Kidney (tissue), 14 donors: Measurements from ENCODE around the gene LRCOL1. TPM values are rescaled to one million over a fixed set of nuclear protein-coding genes. Genes with fewer than 3 reads are reported as not detected.
A peak's percentile ranks its signal among the peaks of the same experiment; 100 is the strongest.

Experiments used
- DNase-seq, 5 donors: peaks; one replicate each; pipeline ENCODE4 v3.0.0-alpha.2; 2013 to 2020
- FAIRE-seq: peaks from 2 replicates; lab custom pipeline; 2012; peaks lifted over from hg19 to GRCh38; lab: Jason Lieb, UNC
- H3K27ac ChIP-seq, 2 donors: one replicate each; pipeline ENCODE4 v1.7.0; 2013; ENCODE audit warnings: low read depth in 2 of 2, low read length in 2 of 2, inconsistent platforms in 1 of 2
- H3K27me3 ChIP-seq: one replicate; pipeline ENCODE4 v1.7.1; 2013; ENCODE audit warnings: low read length, inconsistent platforms; ENCODE audit not compliant: control insufficient read depth, insufficient read depth
- H3K36me3 ChIP-seq, 3 donors: one replicate each; pipeline versions ENCODE4 v1.7.0 to v1.7.1; 2013; ENCODE audit warnings: low read length in 3 of 3, control low read depth in 1 of 3, inconsistent platforms in 1 of 3; ENCODE audit not compliant: insufficient read depth in 3 of 3, control insufficient read depth in 2 of 3
- H3K4me1 ChIP-seq, 3 donors: one replicate each; pipeline versions ENCODE4 v1.7.0 to v1.7.1; 2013; ENCODE audit warnings: low read length in 3 of 3, inconsistent platforms in 1 of 3, low read depth in 1 of 3; ENCODE audit not compliant: control insufficient read depth in 2 of 3, insufficient read depth in 2 of 3
- H3K4me3 ChIP-seq, 3 donors: one replicate each; pipeline versions ENCODE4 v1.7.0 to v1.8.1; 2013; ENCODE audit warnings: low read length in 3 of 3, control low read depth in 1 of 3, inconsistent platforms in 1 of 3
- H3K9ac ChIP-seq, 3 donors: one replicate each; pipeline versions ENCODE4 v1.7.0 to v1.7.1; 2013; ENCODE audit warnings: low read length in 3 of 3, control low read depth in 1 of 3, inconsistent platforms in 1 of 3
- H3K9me3 ChIP-seq, 3 donors: one replicate each; pipeline versions ENCODE4 v1.7.0 to v1.7.1; 2013; ENCODE audit warnings: low read length in 3 of 3, control low read depth in 1 of 3, inconsistent platforms in 1 of 3; ENCODE audit not compliant: control insufficient read depth in 2 of 3, insufficient read depth in 1 of 3
- intact Hi-C: fragments of 100-400 bp; cut with DNase I; formaldehyde crosslinking; loops from one replicate; pipeline ENCODE4 v1.11.1; 2022
- polyA plus RNA-seq: library from polyadenylated mRNA; stranded (reverse); fragments of 350-450 nt; fragmentation: Illumina TruSeq; extraction: RNeasy Lipid Tissue Mini Kit (QIAGEN cat#74804); gene quantifications from one replicate; pipeline ENCODE4 v1.2.3, GENCODE V29; 2014; ENCODE audit warnings: low read depth, low replicate concordance; ENCODE audit not compliant: insufficient read depth
- total RNA-seq: library from RNA; stranded (reverse); fragmentation: NEBNext Ultra II Directional; extraction: Animal tissue kit (Norgen Biotek cat#: 25700); gene quantifications from one replicate; pipeline ENCODE4 v1.2.1, GENCODE V29; 2021
- TF ChIP-seq, protein P1 (sequence below): IDR thresholded peaks from 3 replicates; pipeline ENCODE4 v1.5.1; 2012; ENCODE audit warnings: mild to moderate bottlenecking, moderate library complexity, borderline replicate concordance; ENCODE audit not compliant: insufficient read depth; ENCODE audit errors: extremely low read depth
- donor health status: control.
- donor health status: control.
- donor health status: control.
- donor health status: control.
- donor health status: control.
- donor health status: DM: yes; HTN: yes; CAD: no.
- donor health status: Normal renal cell carcinoma (clear cell type).

Gene LRCOL1
- total and polyA plus RNA-seq, 2 donors from 2014 or later, result 1.0 to 1.8 TPM

- DNase-seq (peak in 2 of 5 donors; percentile 40 to 48), FAIRE-seq (no peak)
- H3K9me3 ChIP-seq, result no peaks in the 10 kb centered on the region
- intact Hi-C loops, result no loop called here
- H3K4me3 ChIP-seq, result no peak overlapping the region
- TF ChIP-seq, protein P1, sequence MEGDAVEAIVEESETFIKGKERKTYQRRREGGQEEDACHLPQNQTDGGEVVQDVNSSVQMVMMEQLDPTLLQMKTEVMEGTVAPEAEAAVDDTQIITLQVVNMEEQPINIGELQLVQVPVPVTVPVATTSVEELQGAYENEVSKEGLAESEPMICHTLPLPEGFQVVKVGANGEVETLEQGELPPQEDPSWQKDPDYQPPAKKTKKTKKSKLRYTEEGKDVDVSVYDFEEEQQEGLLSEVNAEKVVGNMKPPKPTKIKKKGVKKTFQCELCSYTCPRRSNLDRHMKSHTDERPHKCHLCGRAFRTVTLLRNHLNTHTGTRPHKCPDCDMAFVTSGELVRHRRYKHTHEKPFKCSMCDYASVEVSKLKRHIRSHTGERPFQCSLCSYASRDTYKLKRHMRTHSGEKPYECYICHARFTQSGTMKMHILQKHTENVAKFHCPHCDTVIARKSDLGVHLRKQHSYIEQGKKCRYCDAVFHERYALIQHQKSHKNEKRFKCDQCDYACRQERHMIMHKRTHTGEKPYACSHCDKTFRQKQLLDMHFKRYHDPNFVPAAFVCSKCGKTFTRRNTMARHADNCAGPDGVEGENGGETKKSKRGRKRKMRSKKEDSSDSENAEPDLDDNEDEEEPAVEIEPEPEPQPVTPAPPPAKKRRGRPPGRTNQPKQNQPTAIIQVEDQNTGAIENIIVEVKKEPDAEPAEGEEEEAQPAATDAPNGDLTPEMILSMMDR, result no peak
- H3K27me3 ChIP-seq, result no peaks in the 10 kb centered on the region
- H3K27ac ChIP-seq, result no peak overlapping the region
- no peaks in the 10 kb centered on the region for H3K36me3 ChIP-seq
- no peak overlapping the region for H3K9ac ChIP-seq
- H3K4me1 ChIP-seq, result peaks cover 0 to 21% (median 0%) of the 10 kb centered on the region in 3 donors
These were observed 4.5 kb downstream of the LRCOL1 start for GRCh38 chr12:132605892-132606291.

- FAIRE-seq, result no peak
- DNase-seq, result peak in 2 of 5 donors; percentile 45 to 46
- Histone ChIP-seq H3K27me3 (no peaks in the 10 kb centered on the region), H3K9ac (no peak overlapping the region), H3K4me3 (no peak overlapping the region), H3K36me3 (no peaks in the 10 kb centered on the region), H3K27ac (no peak overlapping the region), H3K4me1 (peaks cover 0 to 28% (median 0%) of the 10 kb centered on the region in 3 donors), H3K9me3 (no peaks in the 10 kb centered on the region)
- TF ChIP-seq, protein P1, result no peak
- intact Hi-C loops, result no loop called here
These were observed 5.5 kb downstream of the LRCOL1 start for GRCh38 chr12:132604668-132605441.

DNA sequence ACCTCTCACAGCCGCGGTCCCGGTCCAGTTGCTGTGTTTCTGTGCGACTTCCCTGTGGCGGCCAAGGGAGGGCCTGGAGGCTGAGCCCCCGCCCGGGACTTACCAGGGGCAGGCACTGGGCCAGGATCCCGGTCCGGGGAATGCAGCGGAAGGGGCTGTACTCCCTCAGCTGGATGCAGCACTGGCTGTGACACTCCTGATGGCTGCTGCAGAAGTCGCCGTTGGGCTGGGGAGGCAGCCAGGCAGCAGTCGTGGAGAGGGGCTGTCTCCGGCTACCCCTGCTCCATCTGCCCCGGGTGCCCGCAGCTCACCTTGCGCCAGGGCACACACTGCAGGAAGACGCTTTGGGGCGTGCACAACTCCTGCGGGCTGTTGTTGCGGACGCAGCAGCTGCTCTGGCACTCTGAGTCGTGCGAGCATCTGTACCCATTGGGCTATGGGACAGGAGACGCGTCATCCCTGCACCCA lies 6.2 kb downstream of the LRCOL1 start:
- Histone ChIP-seq H3K27me3 (no peaks in the 10 kb centered on the region), H3K9ac (peak overlapping the region in 1 of 3 donors; percentile 34), H3K9me3 (no peaks in the 10 kb centered on the region), H3K4me3 (peak overlapping the region in 1 of 3 donors; percentile 46), H3K4me1 (peaks cover 0 to 28% (median 0%) of the 10 kb centered on the region in 3 donors), H3K36me3 (no peaks in the 10 kb centered on the region), H3K27ac (peak overlapping the region; percentile 53 to 86)
- DNase-seq, result peak; percentile 51 to 94 (median 71)
- FAIRE-seq, result no peak
- TF ChIP-seq, protein P1, result no peak
- intact Hi-C loops, result no loop called here
